Measurements from ENCODE around the gene PTPRD. TPM values are rescaled to one million over a fixed set of nuclear protein-coding genes. Genes with fewer than 3 reads are reported as not detected.

Gene PTPRD
- total and polyA plus RNA-seq, 2 of the 4 experiments (the other 2 are of a cell fraction): 0.07 to 0.18 TPM

GRCh38 chr9:9631284-9631683 is 981.5 kb downstream of the PTPRD start:
- no peaks in the 10 kb centered on the region for H3K9me1 ChIP-seq (ENCODE audit: insufficient read depth, low read length)
- no peak overlapping the region for H3K9ac ChIP-seq (ENCODE audit: low read depth, low read length)
- no peak overlapping the region for H3K4ac ChIP-seq (ENCODE audit: low read depth, low read length)
- TF ChIP-seq MAFK (IDR thresholded peaks at IDR 0.05; ENCODE audit: low read depth, low read length) (no peak), FOS (IDR thresholded peaks at IDR 0.05; ENCODE audit: low read depth, low read length) (no peak), RFX5 (IDR thresholded peaks at IDR 0.05; ENCODE audit: low read depth, low read length) (no peak)
- H2BK20ac ChIP-seq (ENCODE audit: low read depth, low read length): no peak overlapping the region
- H3K36me3 ChIP-seq (ENCODE audit: control insufficient read depth, insufficient read depth, low read length): no peaks in the 10 kb centered on the region
- WGBS, 2 experiments (ENCODE audit: extremely low coverage in 2 of 2, insufficient read length in 1 of 2): no CpG with 5 or more reads among the region's 2 CpGs
- in situ Hi-C loops (cut with MboI; ENCODE audit: low sequenced_read_pairs): no loop called here
- H3K27ac ChIP-seq (ENCODE audit: insufficient read depth, low read length): no peak overlapping the region
- H4K8ac ChIP-seq (ENCODE audit: low read depth in 2 of 2, low read length in 2 of 2): no peak overlapping the region
- no peaks in the 10 kb centered on the region for H3K4me1 ChIP-seq (ENCODE audit: control insufficient read depth, insufficient read depth, low read length)
- POLR2A ChIA-PET (ENCODE audit: unreplicated experiment): no interaction called here
- H4K91ac ChIP-seq (ENCODE audit: insufficient read depth, low read depth, low read length): no peak overlapping the region
- no peaks in the 10 kb centered on the region for H3K27me3 ChIP-seq (ENCODE audit: control insufficient read depth, insufficient read depth, low read length)
- no peak overlapping the region for H3K56ac ChIP-seq (ENCODE audit: extremely low read depth, insufficient read depth, low read length)
- no peaks in the 10 kb centered on the region for H3K79me1 ChIP-seq (ENCODE audit: low read depth in 1 of 2, low read length in 2 of 2)
- no peak overlapping the region for H2BK5ac ChIP-seq (ENCODE audit: low read depth, low read length, poor library complexity, severe bottlenecking)
- no peaks in the 10 kb centered on the region for H4K20me1 ChIP-seq (ENCODE audit: insufficient read depth, low read length)
- no peak overlapping the region for H2BK120ac ChIP-seq (ENCODE audit: low read depth, low read length)
- intact Hi-C loops (cut with micrococcal nuclease): no loop called here
- no peak overlapping the region for H2BK15ac ChIP-seq (ENCODE audit: low read depth, low read length)
- H3K23ac ChIP-seq (ENCODE audit: low read depth, low read length): no peak overlapping the region
- no TSS peak for BruUV-seq (replicated peaks)
- H2AFZ ChIP-seq (replicated peaks; ENCODE audit: low read length, poor library complexity): no peak overlapping the region
- no peak overlapping the region for H2AK5ac ChIP-seq (ENCODE audit: low read depth, low read length)
- no peak overlapping the region for H4K5ac ChIP-seq (ENCODE audit: low read depth, low read length)
- H2AK9ac ChIP-seq (replicated peaks; ENCODE audit: low read depth, low read length, poor library complexity): no peak overlapping the region
- H3K4me3 ChIP-seq (ENCODE audit: insufficient read depth, low read depth, low read length): no peak overlapping the region
- dilution Hi-C loops (cut with HindIII; ENCODE audit: low sequenced_read_pairs, unreplicated experiment): no loop called here
- H3K18ac ChIP-seq (ENCODE audit: low read depth, low read length): no peak overlapping the region
- H3K14ac ChIP-seq (replicated peaks; ENCODE audit: low read depth, low read length): no peak overlapping the region
- CTCF ChIA-PET: interaction anchor here (0.6 kb wide), 1 partner anchor 47 kb away, joined by 5 read pairs; no protein-coding TSS in a partner anchor
- ATAC-seq (ENCODE audit: low read depth) (no peak), DNase-seq (no peak)
- H3K4me2 ChIP-seq (ENCODE audit: low read depth, low read length): no peak overlapping the region
- H3K9me3 ChIP-seq (ENCODE audit: control insufficient read depth, insufficient read depth, low read length): no peaks in the 10 kb centered on the region; the same call in 1 of the 2 replicates
